Gastrocnemius medialis (tissue), 4 donors: ENCODE data around the gene ABCB9.

ENCODE experiments used
- POLR2A ChIP-seq, 2 donors: fragments of 450-650 bp; IDR thresholded peaks; one replicate each; pipeline ENCODE4 v1.6.1; 2017; ENCODE audit warnings: antibody characterized with exemption in 2 of 2, mild to moderate bottlenecking in 2 of 2, moderate library complexity in 2 of 2
- TF ChIP-seq, protein P1 (sequence below), 5 experiments: fragments of 450-650 bp in 3 of 5; fragments of 200-600 bp in 2 of 5; sonication (generic) in 2 of 5; IDR thresholded peaks in 4 of 5; conservative IDR thresholded peaks in 1 of 5; 1 replicate in 4 of 5; 2 replicates in 1 of 5; pipeline ENCODE4 v1.5.1; 2016 to 2019; ENCODE audit warnings: antibody characterized with exemption in 5 of 5, mild to moderate bottlenecking in 3 of 5, moderate library complexity in 3 of 5

DNA sequence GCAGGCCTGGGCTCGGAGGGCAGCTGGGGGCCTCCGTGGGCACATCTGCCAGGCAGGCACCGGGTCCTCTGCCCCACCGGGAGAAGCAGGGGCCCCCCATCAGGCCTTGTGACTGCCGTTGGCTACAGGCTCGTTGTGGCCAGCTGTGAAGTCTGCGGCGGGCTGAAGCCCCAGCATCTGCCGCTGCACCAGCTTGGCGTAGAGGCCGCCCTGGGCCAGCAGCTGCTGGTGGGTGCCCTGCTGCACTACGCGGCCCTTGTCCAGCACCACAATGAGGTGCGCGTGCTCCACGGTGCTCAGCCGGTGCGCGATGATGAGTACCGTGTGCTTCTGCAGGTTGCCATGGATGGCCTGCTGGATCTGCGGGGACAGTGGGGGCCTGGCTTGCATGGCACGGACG lies 36.5 kb downstream of the ABCB9 start:
- no peak for TF ChIP-seq POLR2A (IDR thresholded peaks at IDR 0.05)
- TF ChIP-seq, protein P1, sequence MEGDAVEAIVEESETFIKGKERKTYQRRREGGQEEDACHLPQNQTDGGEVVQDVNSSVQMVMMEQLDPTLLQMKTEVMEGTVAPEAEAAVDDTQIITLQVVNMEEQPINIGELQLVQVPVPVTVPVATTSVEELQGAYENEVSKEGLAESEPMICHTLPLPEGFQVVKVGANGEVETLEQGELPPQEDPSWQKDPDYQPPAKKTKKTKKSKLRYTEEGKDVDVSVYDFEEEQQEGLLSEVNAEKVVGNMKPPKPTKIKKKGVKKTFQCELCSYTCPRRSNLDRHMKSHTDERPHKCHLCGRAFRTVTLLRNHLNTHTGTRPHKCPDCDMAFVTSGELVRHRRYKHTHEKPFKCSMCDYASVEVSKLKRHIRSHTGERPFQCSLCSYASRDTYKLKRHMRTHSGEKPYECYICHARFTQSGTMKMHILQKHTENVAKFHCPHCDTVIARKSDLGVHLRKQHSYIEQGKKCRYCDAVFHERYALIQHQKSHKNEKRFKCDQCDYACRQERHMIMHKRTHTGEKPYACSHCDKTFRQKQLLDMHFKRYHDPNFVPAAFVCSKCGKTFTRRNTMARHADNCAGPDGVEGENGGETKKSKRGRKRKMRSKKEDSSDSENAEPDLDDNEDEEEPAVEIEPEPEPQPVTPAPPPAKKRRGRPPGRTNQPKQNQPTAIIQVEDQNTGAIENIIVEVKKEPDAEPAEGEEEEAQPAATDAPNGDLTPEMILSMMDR (IDR thresholded peaks at IDR 0.05 in 4 of 5, conservative IDR thresholded peaks at IDR 0.05 in 1 of 5) = no peak
